Natural killer cell (primary cell): ENCODE data around the gene C22orf31. TPM values are rescaled to one million over a fixed set of nuclear protein-coding genes. Genes with fewer than 3 reads are reported as not detected.

ENCODE experiments used
- ATAC-seq, 3 donors: fragments of 150-1000 bp in 2 of 3; fragments of 200-7000 bp in 1 of 3; cut with Tn5 transposase; 1 replicate in 1 of 3; 2 replicates in 2 of 3; pipeline ENCODE4 v1.10.0; 2021; ENCODE audit warnings: mild to moderate bottlenecking in 2 of 3, moderate library complexity in 2 of 3
- DNase-seq, 2 donors: peaks; one replicate each; pipeline versions ENCODE4 v3.0.0 to v3.0.0-alpha.2; 2013 to 2021; ENCODE audit warnings: mixed read lengths in 1 of 2
- H3K27ac ChIP-seq: one replicate; pipeline ENCODE4 v1.5.1; 2013; ENCODE audit warnings: mild to moderate bottlenecking, low read length
- H3K27me3 ChIP-seq: one replicate; pipeline ENCODE4 v1.6.1; 2013; ENCODE audit warnings: low read length; ENCODE audit not compliant: control insufficient read depth, insufficient read depth
- H3K36me3 ChIP-seq: one replicate; pipeline ENCODE4 v1.6.1; 2013; ENCODE audit warnings: low read length; ENCODE audit not compliant: control insufficient read depth, insufficient read depth
- H3K4me1 ChIP-seq: one replicate; pipeline ENCODE4 v1.6.1; 2013; ENCODE audit warnings: low read length; ENCODE audit not compliant: control insufficient read depth, insufficient read depth
- H3K4me3 ChIP-seq: one replicate; pipeline ENCODE4 v1.5.1; 2013; ENCODE audit warnings: low read length
- H3K9me3 ChIP-seq: one replicate; pipeline ENCODE4 v1.6.1; 2013; ENCODE audit warnings: low read length; ENCODE audit not compliant: control insufficient read depth, insufficient read depth
- H3K27ac Mint-ChIP-seq, 2 donors: one replicate each; pipeline ENCODE4 v1.8.0; 2022; ENCODE audit warnings: mild to moderate bottlenecking in 2 of 2, mixed read lengths in 2 of 2, moderate library complexity in 1 of 2
- H3K27me3 Mint-ChIP-seq, 2 donors: one replicate each; pipeline ENCODE4 v1.8.0; 2022; ENCODE audit warnings: low read depth in 2 of 2, mixed read lengths in 2 of 2
- H3K36me3 Mint-ChIP-seq: one replicate; pipeline ENCODE4 v1.8.0; 2022; ENCODE audit warnings: mixed read lengths
- H3K4me1 Mint-ChIP-seq, 2 donors: one replicate each; pipeline ENCODE4 v1.8.0; 2022; ENCODE audit warnings: mixed read lengths in 2 of 2
- H3K4me3 Mint-ChIP-seq: one replicate; pipeline ENCODE4 v1.8.0; 2022; ENCODE audit warnings: mild to moderate bottlenecking, moderate library complexity, mixed read lengths
- H3K9me3 Mint-ChIP-seq, 2 donors: one replicate each; pipeline ENCODE4 v1.8.0; 2022; ENCODE audit warnings: mixed read lengths in 2 of 2
- CTCF ChIP-seq: fragments of 200-600 bp; IDR thresholded peaks from one replicate; pipeline ENCODE4 v1.8.0; 2022; ENCODE audit warnings: antibody characterized with exemption
- WGBS: methylation state at CpG from one replicate; pipeline ENCODE4 v1.1.7; 2013; ENCODE audit warnings: missing lambda C conversion rate; ENCODE audit not compliant: insufficient coverage; 5-methylcytosine and 5-hydroxymethylcytosine counted together
- intact Hi-C: fragments of 100-400 bp; cut with micrococcal nuclease; formaldehyde crosslinking; loops from one replicate; pipeline ENCODE4 v1.14.2; 2022
- total RNA-seq, 4 donors: library from RNA; stranded (reverse); fragments of 120-200 nt in 1 of 4; gene quantifications; one replicate each; pipeline versions ENCODE4 v1.2.3 to v1.2.4, GENCODE V29; 2013 to 2022

Gene C22orf31
- total RNA-seq, 3 donors from 2014 or later (not counting 1 experiment from before 2014, with no cell fraction given) = not detected

- Histone ChIP-seq H3K4me3 (no peak overlapping the region), H3K36me3 (no peaks in the 10 kb centered on the region), H3K27me3 (peaks cover 33% of the 10 kb centered on the region), H3K4me1 (peaks cover 25% of the 10 kb centered on the region), H3K27ac (no peak overlapping the region), H3K9me3 (no peaks in the 10 kb centered on the region)
- Mint-ChIP-seq H3K9me3 (no peaks in the 10 kb centered on the region), H3K4me3 (no peak overlapping the region), H3K27me3 (peaks cover 51 to 65% of the 10 kb centered on the region in 2 donors), H3K4me1 (peaks cover 20 to 33% of the 10 kb centered on the region in 2 donors), H3K36me3 (no peaks in the 10 kb centered on the region), H3K27ac (no peak overlapping the region)
- TF ChIP-seq CTCF = no peak
- WGBS = 94% methylated on average over 2 of the region's 2 CpGs
- ATAC-seq (no peak), DNase-seq (no peak)
- intact Hi-C loops = loop anchor here (5.0 kb wide), 2 partner anchors 75 to 95 kb away; no protein-coding TSS in a partner anchor
Measured at GRCh38 chr22:29032584-29032983, 29.0 kb downstream of the C22orf31 start.

DNA sequence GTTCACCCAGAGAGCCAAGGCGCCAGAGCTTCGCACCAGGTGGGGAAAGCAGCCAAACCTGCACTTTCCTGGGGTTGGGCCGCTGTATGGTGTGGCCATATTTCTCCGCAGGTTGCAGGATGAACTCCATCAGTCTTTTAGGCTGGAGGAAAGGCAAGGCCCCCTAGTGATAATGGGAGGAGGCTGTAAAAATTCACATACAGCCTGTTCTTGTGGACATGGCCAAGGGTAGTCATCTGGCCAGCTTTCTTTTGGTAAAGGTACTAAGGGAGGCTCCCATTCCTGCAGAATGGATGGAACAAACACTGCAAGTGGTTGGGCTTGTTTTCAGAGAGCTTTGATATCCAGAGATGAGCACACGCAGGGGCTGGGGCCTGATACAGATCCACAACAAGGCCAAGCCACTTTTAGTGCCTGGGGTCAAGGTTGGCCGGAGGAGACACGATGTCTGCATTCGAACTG lies 29.6 kb downstream of the C22orf31 start:
- peak in 1 of 3 donors; percentile 16 for ATAC-seq
- peaks cover 25% of the 10 kb centered on the region for H3K4me1 ChIP-seq
- 89% methylated on average over 8 of the region's 8 CpGs for WGBS
- H3K36me3 Mint-ChIP-seq = no peaks in the 10 kb centered on the region
- no peak overlapping the region for H3K4me3 Mint-ChIP-seq
- H3K27ac ChIP-seq = no peak overlapping the region
- H3K27ac Mint-ChIP-seq = no peak overlapping the region
- no peak overlapping the region for H3K4me3 ChIP-seq
- H3K4me1 Mint-ChIP-seq = peaks cover 20 to 28% of the 10 kb centered on the region in 2 donors
- H3K36me3 ChIP-seq = no peaks in the 10 kb centered on the region
- TF ChIP-seq CTCF = no peak
- H3K9me3 ChIP-seq = no peaks in the 10 kb centered on the region
- no peaks in the 10 kb centered on the region for H3K9me3 Mint-ChIP-seq
- peaks cover 51 to 65% of the 10 kb centered on the region in 2 donors for H3K27me3 Mint-ChIP-seq
- intact Hi-C loops = loop anchor here (5.0 kb wide), 2 partner anchors 75 to 95 kb away; no protein-coding TSS in a partner anchor
- no peak for DNase-seq
- peaks cover 33% of the 10 kb centered on the region for H3K27me3 ChIP-seq

DNA sequence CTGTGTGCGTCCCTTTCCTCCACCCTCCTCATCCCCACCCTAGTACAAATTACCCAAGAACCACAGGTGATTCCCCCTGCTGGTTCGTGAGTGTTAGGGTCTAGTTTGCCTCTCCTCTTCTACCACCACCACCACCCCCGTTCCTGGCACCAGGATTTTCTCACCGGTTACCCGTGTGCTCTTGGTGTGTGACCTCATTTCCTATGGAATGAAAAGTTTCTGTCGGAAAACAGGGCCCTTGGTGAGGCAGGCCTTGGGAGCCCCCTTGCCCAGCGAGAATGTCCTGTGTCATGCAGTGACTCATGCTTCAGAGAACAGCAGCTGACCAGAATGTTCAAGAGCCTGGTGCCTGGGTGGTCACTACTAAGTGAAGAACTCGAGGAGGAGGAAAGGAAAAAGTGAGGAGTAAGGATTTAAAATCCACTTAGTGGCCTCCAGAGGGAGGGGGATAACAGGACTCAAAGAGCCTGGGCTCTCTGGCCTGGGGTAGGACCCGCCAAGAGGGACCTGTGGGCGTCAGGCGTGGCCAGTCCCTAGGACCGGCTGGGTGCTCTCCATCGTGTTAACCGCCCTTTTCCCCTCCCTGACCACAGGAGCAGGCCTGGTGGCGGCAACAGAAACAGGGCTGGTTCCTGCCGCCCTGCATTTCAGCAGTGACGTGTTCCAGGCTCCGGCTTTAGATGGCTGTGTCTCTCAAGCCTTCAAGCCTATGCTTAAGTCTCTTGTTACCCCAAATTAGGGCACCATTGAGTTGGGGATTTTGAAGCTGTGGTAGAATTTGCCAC lies 30.2 kb downstream of the C22orf31 start:
- Histone ChIP-seq H3K4me1 (peaks cover 25% of the 10 kb centered on the region), H3K27ac (no peak overlapping the region), H3K36me3 (no peaks in the 10 kb centered on the region), H3K9me3 (no peaks in the 10 kb centered on the region), H3K27me3 (peaks cover 33% of the 10 kb centered on the region), H3K4me3 (no peak overlapping the region)
- 22% methylated on average over 17 of the region's 18 CpGs for WGBS
- Mint-ChIP-seq H3K27me3 (peaks cover 51 to 71% of the 10 kb centered on the region in 2 donors), H3K4me1 (peaks cover 20 to 26% of the 10 kb centered on the region in 2 donors), H3K9me3 (no peaks in the 10 kb centered on the region), H3K27ac (peak overlapping the region in 1 of 2 donors; percentile 73), H3K36me3 (no peaks in the 10 kb centered on the region), H3K4me3 (peak overlapping the region; percentile 72)
- DNase-seq (peak; percentile 9 to 39), ATAC-seq (peak; percentile 52 to 84 (median 75))
- intact Hi-C loops = loop anchor here (5.0 kb wide), 2 partner anchors 74 to 94 kb away; no protein-coding TSS in a partner anchor
- no peak for TF ChIP-seq CTCF
